Measurements from ENCODE around the gene EEF1AKMT3. TPM values are rescaled to one million over a fixed set of nuclear protein-coding genes. Genes with fewer than 3 reads are reported as not detected.

Gene EEF1AKMT3
- total and polyA plus RNA-seq, 9 of the 15 experiments (the other 6 are each of a cell fraction or from before 2014, with no cell fraction given): 4.1 to 17.2 (median 7.9) TPM

DNA sequence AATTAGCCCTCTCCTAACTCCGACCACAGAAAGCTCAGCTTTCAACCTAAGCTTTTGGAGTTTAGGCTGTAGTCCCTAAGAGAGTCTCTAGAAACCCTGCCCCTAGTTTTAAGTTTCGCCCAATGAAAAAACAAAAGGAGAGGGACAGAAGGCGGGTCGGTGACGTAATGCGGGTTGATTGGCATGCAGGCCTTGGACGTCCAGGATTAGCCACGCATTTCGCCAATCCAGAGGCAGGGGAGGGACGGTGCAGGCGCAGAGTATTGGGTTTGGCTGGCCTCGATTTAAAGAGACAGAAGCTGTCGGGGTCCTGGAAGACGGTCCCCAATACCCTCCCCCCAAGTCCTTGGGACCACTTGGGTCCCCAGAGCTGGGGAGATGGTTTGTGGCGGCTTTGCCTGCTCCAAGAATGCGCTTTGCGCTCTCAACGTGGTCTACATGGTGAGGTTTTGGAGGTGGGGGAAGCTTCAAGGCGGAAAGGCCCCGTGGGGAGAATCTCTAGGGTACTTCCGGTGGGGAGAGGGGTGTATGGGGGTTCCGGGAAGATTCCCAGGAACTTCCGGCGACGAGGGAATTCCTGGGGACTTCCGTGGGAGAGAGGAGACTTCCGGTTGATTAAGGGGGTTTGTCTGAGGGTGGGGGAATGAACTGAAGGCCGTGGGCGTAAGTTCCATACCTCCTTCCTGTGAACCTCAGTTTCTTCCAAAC is 27.5 kb upstream of the EEF1AKMT3 start, which contains the start of gene TSPAN31 (continued):
- no peak for TF ChIP-seq ZNF561 (CRISPR knock-in tag; conservative IDR thresholded peaks at IDR 0.05)
- peak; percentile 41; the same call in 1 of the 2 replicates for TF ChIP-seq TRIM25 (IDR thresholded peaks at IDR 0.05; ENCODE audit: borderline replicate concordance)
- no peak for TF ChIP-seq CBFA2T3 (IDR thresholded peaks at IDR 0.05)
- TF ChIP-seq RUNX1 (IDR thresholded peaks at IDR 0.05; ENCODE audit: low read depth): no peak
- TF ChIP-seq STAT5A (IDR thresholded peaks at IDR 0.05; ENCODE audit: borderline replicate concordance, low read length): no peak
- no peak for TF ChIP-seq SPI1 (IDR thresholded peaks at IDR 0.05; ENCODE audit: borderline replicate concordance, low read depth, low read length)
- peak; percentile 3; the same call in 1 of the 2 replicates for TF ChIP-seq ZSCAN32 (CRISPR knock-in tag; IDR thresholded peaks at IDR 0.05)
- 0 out of 2 replicates have a peak, but pooled peaks have one; percentile 21 for TF ChIP-seq CC2D1A (IDR thresholded peaks at IDR 0.05)
- no peak for TF ChIP-seq SLC30A9 (CRISPR knock-in tag; IDR thresholded peaks at IDR 0.05)
- TF ChIP-seq ESRRA (IDR thresholded peaks at IDR 0.05; ENCODE audit: borderline replicate concordance, low read depth): no peak
- TF ChIP-seq KDM4B (IDR thresholded peaks at IDR 0.05; ENCODE audit: borderline replicate concordance in 2 of 2, low read depth in 1 of 2): no peak
- no peak for TF ChIP-seq RBBP5 (IDR thresholded peaks at IDR 0.05; ENCODE audit: borderline replicate concordance, insufficient read depth, low read length, poor library complexity, severe bottlenecking)
- 0 out of 2 replicates have a peak, but pooled peaks have one; percentile 11 for TF ChIP-seq CAMTA2 (CRISPR knock-in tag; conservative IDR thresholded peaks at IDR 0.05)
- TF ChIP-seq MEIS2 (IDR thresholded peaks at IDR 0.05; ENCODE audit: partially characterized antibody): peak; percentile 79
- TF ChIP-seq PRDM10 (IDR thresholded peaks at IDR 0.05; ENCODE audit: partially characterized antibody): no peak
- peak; percentile 15; the same call in 1 of the 2 replicates for TF ChIP-seq L3MBTL2 (IDR thresholded peaks at IDR 0.05)
- TF ChIP-seq HLTF (IDR thresholded peaks at IDR 0.05): no peak
- no peak for TF ChIP-seq ZNF695 (CRISPR knock-in tag; IDR thresholded peaks at IDR 0.05)

Data from K562 (cell line).